Fibroblast of gingiva (primary cell): ENCODE measurements around the gene CELA2A.
"Not testable (repeated sequence)": the region's sequence is repeated elsewhere in the genome, so short reads cannot be mapped to it uniquely, and the experiment has no call there.

Experiments
- DNase-seq: peaks from one replicate; pipeline ENCODE4 v3.0.0-alpha.2; 2011; ENCODE audit warnings: low read depth

CELA2A gene

GRCh38 chr1:15469821-15470448, 13.4 kb downstream of the CELA2A start:
- not testable (repeated sequence) for DNase-seq

DNA sequence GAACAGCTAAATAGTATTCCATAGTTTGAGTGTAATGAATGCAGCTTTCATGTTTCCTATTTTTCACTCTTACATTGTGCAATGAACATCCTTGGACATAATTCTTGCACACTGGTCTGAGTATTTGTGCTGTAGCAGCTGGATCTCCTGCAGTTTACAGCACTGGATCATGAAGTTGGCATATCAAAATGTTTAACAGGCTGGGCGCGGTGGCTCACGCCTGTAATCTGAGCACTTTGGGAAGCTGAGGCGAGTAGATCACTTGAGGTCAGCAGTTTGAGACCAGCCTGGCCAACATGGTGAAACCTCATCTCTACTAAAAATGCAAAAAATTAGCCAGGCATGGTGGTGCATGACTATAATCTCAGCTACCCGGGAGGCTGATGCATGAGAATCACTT, 14.5 kb downstream of the CELA2A start:
- DNase-seq, result peak; percentile 68

DNA sequence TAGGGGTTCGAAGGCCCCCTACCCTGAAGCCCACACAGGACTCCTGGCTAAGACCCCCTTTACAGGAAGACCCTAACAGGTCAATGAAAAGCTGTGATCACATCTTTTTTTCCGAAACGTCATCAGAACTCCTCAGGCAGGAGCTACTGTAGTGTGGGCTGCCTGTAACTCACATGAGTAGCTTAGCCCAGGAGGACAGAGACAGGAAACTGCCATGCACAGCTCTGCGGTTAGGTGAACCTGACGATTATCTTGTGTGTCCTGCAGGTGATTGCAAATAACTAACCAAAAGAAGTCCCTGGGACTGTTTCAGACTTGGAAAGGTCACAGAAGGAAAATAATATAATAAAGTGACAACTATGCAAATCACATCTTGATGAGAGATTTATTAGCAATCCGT, 15.2 kb downstream of the CELA2A start:
- not testable (repeated sequence) for DNase-seq

- DNase-seq, result no peak
Observed at GRCh38 chr1:15472587-15472986, 16.1 kb downstream of the CELA2A start.

GRCh38 chr1:15475752-15476314, 19.3 kb downstream of the CELA2A start, which contains the start of gene CELA2B:
CELA2B (plus strand) TSS chr1:15476104; CDS start chr1:15476126, 22 bp downstream.
- DNase-seq, result peak; percentile 13

- DNase-seq, result no peak
Observed at GRCh38 chr1:15476927-15477326, 20.4 kb downstream of the CELA2A start.

DNA sequence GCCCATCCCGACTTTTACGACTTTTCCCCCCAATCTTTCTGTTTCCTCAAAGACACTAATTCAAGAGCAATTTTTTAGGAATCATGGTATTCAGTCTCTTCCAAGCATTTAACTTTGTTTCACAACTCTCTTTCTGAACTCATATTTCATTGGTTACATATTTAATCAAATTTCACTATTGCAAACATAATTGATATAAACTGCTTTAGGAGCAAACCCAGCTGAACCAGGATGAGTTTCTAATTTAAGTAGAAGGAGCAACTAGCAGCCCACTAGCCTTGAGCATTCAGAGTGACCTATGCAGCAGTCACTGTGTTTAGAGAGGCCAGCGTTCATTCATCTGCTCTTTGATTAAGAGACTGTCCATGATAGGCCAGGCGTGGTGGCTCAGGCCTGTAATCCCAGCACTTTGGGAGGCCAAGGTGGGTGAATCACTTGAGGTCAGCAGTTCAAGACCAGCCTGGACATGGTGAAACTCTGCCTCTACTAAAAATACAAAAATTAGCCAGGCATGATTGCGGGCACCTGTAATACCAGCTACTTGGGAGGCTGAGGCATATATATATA, 21.2 kb downstream of the CELA2A start:
- no peak for DNase-seq

DNA sequence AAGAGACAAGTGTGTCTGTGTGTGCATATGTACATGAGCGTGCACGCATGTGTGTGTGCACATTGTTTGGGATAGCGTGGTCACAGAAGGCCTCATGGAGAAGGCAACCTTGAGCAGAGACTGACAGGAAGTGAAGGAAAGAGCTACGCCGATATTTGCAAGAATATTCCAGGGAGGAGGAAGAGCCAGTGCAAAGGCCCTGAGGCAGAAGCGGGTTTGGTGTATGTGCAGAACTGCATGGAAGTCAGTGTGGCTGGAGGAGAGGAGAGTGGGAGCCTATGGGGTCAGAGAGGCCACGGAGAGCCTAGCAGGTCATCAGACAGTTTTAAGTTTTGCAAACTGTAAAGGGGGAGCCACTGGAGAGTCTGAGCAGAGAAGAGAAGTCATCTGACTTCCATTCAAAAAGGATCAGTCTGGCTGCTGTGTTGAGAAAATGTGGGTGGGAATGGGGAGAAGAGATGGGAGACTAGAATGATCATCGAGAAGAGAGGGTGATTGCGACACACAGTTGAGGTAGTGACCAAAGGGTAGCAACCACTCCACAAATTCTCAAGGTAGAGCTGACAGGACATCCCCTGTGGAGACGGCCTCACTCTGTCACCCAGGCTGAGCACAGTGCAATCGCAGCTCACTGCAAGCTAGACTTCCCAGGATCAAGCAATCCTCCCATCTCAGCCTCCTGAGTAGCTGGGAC, 23.3 kb downstream of the CELA2A start:
- no peak for DNase-seq

- not testable (repeated sequence) for DNase-seq
Observed at GRCh38 chr1:15482455-15482854, 25.9 kb downstream of the CELA2A start.

DNA sequence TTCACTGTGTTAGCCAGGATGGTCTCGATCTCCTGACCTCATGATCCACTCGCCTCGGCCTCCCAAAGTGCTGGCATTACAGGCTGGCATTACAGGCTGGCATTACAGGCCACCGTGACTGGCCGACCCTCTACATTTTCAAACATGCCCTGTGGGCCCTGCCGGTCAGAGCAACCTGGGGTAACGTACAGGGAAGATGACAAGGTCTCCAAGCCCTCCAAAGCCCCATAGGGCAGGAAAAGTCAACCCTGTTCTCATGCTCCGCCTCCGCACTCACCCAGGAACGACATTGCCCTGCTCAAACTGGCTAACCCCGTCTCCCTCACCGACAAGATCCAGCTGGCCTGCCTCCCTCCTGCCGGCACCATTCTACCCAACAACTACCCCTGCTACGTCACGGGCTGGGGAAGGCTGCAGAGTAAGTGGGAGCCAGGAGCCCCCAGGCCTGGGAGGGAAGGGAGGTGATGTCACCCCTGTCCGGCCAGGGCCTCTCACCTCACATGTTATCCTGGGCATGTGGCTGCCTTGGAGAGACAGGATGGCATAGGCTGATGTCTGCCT, 26.5 kb downstream of the CELA2A start:
- not testable (repeated sequence) for DNase-seq

- no peak for DNase-seq
Observed at GRCh38 chr1:15483971-15484370, 27.4 kb downstream of the CELA2A start.

GRCh38 chr1:15484443-15484842, 27.9 kb downstream of the CELA2A start:
- DNase-seq, result not testable (repeated sequence)

DNA sequence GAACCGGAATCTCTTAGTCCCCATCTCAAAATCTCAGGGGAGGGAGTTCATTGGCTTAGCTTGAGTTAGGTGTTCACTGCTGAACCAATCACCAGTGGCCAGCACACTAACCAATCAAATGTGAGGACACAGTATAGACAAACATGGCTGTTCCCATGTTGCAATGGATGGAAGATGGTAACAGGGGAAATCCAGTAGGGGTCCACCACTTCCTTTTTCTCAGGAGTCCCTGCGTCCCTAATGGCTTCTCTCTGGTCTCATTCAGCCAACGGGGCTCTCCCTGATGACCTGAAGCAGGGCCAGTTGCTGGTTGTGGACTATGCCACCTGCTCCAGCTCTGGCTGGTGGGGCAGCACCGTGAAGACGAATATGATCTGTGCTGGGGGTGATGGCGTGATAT, 29.1 kb downstream of the CELA2A start:
- no peak for DNase-seq

DNA sequence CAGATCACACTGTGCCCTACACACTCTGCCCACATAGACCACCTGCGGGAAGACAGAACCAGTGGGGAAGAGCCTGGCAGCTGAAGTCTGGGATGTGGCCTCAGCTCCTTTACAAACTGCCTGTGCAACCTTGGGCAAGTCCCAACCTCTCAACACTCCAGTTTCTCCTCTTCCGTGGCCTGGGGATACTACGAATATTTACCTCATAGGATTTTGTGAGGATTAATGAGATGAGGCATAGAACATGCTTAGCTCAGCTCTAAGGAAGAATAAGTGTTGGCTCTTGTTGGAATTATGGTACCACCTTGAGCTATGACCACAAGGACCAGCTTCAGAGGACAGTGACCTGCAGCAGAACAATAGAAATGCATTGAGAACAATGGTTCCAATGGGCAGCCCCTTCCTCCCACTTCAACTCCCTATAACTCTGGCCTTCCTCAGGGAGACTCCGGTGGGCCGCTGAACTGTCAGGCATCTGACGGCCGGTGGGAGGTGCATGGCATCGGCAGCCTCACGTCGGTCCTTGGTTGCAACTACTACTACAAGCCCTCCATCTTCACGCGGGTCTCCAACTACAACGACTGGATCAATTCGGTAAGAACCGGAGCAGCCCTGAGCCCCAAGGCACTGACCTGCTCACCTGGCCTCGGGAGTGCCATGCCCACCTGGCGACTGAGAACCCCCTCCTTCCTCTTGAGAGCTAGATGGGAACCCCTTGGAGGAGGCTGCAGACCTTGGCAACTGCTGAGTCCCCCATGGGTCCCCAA, 30.5 kb downstream of the CELA2A start:
- DNase-seq, result not testable (repeated sequence)

DNA sequence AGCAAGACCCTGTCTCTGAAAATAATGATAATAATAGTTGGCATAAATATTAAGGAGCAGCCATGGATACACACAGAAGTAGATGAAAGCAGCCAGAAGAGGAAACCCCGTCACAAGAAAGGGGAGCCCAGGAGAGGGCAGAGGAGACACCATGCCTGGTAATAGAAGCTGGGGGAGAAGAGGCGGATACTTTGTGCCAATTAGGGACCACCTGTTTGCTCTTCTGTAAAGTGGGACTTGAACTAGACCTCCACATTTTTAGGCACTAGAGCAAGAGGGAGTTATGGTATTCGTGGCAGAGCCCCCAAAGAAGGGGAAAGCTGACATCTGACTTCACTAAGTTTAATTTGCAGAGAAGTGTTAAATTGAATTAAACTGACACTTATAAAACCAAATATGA, 31.8 kb downstream of the CELA2A start:
- DNase-seq, result no peak

- no peak for DNase-seq
Observed at GRCh38 chr1:15489052-15489736, 32.7 kb downstream of the CELA2A start.

DNA sequence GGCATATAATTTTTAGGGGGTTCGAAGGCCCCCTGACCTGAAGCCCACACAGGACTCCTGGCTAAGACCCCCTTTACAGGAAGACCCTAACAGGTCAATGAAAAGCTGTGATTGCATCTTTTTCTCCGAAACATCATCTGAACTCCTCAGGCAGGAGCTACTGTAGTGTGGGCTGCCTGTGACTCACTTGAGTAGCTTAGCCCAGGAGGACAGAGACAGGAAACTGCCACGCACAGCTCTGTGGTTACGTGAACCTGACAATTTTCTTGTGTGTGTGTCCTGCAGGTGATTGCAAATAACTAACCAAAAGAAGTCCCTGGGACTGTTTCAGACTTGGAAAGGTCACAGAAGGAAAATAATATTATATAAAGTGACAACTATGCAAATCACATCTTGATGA, 34.5 kb downstream of the CELA2A start:
- DNase-seq, result not testable (repeated sequence)

DNA sequence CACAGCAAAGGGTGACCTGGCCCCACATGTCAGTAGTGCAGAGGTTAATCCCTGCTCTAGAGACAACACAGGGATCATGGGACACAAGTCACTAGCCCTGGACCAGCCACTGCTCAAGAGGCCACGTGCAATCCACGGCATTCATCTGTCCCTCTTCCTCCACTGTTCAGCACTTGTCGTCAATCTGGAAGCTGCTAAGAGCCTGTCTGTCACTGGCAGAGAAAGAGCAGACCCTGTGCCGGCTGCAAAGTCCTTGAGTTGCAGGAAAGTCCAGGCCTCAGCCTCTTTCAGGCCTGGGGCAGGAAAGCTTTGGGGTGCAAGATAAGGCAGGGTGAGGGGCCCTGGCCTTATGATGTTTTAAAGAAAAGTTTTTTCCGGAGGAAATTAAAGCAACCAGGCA, 36.1 kb downstream of the CELA2A start:
- DNase-seq, result no peak

GRCh38 chr1:15493869-15494390, 37.4 kb downstream of the CELA2A start:
- no peak for DNase-seq

- no peak for DNase-seq
Observed at GRCh38 chr1:15500184-15501178, 43.9 kb downstream of the CELA2A start.
